Measurements from ENCODE around the gene BTBD9. TPM values are rescaled to one million over a fixed set of nuclear protein-coding genes. Genes with fewer than 3 reads are reported as not detected.

BTBD9 gene
- total RNA-seq, 1 donor = 9.7 TPM

DNA sequence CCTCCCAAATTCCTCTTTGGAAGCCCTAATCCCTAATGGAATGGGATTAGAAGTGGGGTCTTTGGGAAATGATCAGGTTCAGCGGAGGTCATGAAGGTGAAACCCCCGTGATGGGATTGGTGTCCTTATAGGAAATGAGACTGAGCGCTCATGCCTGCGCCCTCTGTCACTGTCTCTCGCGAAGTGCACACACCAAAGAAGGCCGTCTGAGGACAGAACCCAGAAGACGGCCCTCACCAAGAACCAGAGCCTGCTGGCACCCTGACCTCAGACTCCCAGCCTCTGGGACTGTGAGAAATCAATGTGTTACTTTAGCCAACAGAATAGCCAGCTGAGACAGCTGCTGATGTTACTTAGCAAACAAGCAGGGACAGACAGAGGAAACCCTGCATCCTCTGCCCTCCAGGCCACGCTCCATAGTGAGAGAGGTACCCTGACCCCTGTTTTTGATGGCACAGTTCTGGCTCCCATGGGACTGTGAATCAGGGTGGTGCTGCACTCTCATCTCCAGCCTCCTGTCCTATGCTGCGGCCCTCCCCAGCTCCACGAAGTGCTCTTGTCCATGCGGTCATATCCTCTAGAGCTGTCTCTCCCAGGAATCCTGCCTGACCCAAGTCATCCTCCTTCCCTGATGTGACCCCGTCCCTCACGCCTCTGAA is 450.9 kb downstream of the BTBD9 start:
- no peak for DNase-seq (ENCODE audit: low read depth in 2 of 3, low spot score in 2 of 3)

DNA sequence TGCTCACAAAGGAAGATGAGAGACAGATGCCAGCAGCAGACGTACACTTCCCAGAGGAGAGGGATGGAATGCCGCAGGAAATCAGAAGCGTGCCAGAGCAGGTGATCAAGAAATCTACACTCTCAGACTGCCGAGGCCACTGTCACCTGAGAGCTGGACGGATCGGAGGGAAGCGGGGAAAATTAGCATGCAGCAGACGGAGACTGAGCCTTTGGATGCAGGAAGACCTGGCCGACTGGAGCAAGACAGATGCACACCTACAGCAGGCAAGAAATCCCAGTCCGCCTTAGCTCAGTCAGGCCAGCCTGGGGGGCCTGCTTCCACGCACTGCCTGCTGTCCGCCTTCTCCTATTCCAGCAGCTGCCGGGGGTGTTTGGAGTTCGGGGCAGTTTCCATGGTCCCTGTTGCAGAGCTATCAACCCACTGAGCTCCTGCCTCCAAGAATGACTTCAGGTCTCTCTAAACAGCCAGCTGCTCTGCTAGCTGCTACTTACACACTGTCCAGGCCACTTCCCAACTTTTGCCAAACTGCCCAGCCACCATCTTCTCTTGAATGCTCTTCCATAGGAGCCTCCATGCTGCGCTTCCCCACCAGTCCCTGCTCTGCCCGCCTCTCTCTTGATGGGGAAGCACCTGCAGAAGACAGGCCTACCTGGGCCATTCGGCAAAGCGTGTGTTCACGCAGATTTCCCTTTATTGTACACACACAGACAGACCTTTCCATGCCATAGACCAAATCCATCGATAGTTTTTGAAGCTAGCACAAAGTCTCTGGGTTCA is 451.7 kb downstream of the BTBD9 start:
- DNase-seq (ENCODE audit: low read depth in 2 of 3, low spot score in 2 of 3) = no peak

DNA sequence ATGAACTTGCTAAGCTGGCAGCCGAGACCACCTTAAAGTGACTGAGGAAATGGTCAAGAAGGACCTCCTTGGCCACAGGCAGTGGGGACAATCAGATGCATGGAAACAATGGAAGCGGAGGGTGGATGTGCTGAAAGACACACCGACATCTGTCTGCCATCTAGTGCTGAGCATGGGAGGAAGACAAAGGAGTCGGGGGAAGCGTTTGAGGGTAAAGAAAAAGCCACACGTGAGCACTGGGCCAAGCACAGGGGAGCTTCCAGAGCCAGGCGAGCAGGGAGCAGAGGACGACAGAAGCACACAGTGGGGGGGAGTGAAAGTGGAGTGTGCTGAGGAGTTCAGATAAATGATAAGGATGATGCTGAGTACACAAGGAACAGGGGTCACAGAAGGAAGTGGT is 452.4 kb downstream of the BTBD9 start:
- no peak for DNase-seq (ENCODE audit: low read depth in 2 of 3, low spot score in 2 of 3)

DNA sequence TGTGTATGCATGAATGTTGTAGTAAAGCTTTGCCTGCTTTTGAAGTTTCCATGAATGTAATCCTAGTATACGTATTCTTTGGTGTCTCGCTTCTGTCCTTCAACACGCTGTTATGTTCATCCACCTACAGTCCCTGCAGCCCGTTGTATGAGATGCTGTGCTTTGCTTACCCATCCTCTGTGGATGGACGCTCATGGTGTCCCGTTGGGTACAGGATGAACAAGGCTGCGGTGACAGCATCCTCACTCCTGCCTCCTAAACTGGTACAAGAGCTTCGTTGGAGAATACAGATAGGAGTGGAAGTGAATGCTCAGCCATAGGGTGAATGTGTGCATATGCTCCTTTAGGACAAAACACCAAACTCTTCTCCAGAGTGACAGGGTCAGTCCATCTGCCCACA is 454.0 kb downstream of the BTBD9 start:
- no peak for DNase-seq (ENCODE audit: low read depth in 2 of 3, low spot score in 2 of 3)

DNA sequence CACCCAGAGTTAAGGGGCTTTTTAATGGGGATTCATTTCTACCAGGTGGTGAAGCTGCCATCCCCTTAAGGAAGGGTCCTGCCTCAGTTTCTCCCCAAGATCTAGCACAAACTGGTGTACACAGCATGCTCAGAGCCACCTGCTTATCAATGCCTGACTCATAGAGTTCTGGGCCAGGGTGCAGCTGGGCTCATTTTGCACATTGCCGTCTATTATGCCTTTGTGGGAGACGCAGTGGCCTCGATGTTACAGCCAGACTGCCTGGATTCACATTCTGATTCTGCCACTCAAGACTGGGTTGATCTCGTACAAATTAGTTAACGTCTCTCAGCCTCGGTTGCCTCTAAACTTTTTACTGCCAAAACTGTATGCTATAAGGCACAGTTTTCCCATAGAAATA is 454.5 kb downstream of the BTBD9 start:
- no peak for DNase-seq (ENCODE audit: low read depth in 2 of 3, low spot score in 2 of 3)

DNA sequence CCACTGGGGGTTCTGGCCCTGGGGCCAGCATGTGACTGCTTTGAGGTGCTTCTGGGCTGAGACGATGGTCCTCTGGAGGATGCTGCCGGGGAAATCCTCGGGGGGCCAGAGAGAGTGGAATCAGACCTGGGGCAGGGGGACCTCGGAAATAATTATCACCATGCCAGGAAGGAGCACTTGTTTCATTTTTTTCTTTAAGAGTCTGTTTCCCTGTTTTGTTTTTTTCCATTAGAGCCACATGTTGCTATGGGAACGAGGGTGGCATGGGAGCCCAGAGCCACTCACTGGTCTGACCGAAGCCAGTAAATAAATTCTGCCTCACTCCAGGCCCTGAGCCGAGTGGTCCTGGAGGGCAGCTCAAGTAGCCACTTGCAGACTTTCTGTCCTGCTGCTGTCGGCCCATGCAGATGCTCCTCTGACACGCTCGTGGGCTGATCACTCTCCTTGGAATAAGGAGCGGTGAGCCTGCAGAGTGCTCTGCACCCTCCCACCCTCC is 455.1 kb downstream of the BTBD9 start:
- DNase-seq (ENCODE audit: low read depth in 2 of 3, low spot score in 2 of 3) = no peak

DNA sequence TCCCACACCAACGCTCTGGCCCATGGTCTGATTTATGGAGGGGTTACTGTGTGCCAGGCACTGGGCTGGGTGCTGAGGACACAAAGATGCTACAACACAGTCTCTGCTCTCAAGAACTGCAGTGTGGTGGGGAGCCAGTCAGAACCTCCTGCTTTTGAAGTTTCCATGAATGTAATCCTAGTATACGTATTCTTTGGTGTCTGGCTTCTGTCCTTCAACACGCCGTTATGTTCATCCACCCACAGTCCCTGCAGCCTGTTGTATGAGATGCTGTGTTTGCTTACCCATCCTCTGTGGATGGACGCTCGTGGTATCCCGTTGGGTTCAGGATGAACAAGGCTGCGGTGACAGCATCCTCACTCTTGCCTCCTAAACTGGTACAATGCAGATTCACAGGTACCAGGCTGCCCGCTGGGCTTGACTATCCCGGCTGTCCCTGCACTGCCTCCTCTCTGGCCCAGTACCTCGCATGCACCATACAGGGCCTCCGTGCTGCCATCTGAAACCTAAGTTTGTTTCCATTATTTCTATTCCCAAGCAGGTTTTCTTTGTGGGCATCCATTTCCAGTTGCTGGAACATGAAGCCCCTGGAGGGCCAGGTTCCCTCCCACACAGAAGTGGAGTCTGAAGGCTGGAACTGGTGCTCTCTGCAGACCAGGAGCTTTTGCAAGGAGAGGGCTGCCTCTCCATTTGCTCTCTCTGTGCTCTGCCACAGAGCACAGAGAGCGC is 455.7 kb downstream of the BTBD9 start:
- no peak for DNase-seq (ENCODE audit: low read depth in 2 of 3, low spot score in 2 of 3)

DNA sequence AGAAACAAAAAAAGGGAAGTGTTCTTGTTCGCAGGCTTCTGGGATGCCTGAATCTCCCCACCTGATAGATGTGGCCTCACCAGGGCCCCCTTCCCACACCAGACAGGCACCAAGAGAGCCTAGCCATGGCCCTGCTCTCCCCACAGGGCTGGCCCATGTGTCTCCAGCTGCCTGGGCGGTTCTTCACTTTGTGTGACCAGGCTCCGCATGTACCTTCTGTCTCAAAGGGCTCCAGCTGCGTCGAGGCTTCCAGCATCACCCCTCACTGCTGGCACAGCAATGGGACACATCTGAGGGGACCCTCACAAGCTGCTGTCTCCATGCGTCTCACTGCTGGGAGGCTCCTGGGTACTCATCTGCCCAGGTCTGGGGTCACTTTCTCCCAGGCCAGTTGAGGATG is 457.3 kb downstream of the BTBD9 start:
- no peak for DNase-seq (ENCODE audit: low read depth in 2 of 3, low spot score in 2 of 3)

DNA sequence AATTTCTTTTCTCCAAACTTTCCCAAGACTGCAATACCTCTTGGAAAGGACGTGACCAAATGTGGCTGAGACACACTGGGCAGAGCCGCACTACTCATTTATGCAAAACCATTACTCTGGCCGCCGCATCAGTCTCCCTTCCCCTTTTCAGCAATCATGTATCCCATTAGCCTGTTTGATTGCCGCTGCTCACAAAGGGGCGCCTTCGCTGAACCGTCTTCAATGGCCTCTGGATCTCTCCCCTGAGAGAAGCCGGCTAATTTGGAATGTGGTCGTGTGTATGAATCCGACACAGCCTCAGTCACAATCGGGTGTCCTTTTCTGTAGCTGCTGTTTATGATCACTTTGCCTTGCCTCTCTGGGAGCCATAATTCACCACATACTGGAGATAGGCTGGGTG is 459.1 kb downstream of the BTBD9 start:
- DNase-seq (ENCODE audit: low read depth in 2 of 3, low spot score in 2 of 3) = no peak

DNA sequence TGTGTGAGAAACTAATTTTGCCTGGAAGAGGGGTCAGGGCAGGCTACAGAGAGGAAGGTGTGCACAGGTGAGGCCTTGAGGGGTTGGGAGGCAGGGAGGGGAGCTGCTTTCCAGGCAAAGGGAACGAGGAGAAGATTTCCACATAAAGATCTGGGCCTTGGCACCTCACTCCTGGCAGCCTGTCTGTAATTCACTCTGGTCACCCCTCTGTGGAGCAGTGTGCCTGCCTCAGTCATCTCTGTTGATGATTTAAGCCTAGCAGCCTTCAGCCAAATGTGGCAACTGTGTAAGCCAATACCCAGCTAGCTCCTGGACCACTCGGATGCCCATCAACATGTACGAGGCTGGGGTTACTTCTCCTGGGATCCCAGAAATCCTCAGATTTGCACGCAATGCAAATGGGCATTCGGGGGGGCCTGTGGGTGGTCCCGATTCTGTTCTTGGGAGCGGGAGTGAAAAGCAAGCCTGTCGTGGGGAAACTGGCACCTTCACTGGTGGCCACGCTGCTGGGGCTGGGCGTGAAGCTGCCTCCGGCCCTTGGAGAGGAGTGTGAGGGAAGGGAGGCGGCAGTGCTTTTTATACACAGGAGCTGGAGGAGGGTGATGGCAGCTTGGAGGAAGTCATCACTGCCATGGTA is 459.8 kb downstream of the BTBD9 start:
- no peak for DNase-seq (ENCODE audit: low read depth in 2 of 3, low spot score in 2 of 3)

DNA sequence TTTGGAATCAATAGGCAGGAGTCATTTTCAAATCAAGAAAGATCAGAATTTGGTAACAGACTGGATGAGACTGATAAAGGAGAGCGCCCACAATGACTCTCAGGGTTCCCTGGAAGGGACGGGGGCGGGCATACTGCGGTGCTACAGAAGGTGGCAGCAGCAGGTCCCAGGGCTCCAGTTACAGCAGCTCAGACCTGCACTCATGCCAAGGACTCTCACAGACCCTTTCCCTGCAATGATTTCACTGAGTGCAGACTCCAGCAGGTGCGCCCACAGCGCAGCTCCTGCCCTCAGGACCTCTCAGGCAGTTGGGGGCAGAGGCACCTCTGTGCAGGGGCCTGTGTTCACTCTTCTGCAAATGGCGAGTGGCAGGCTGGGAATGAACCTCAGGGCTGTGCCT is 460.4 kb downstream of the BTBD9 start:
- DNase-seq (ENCODE audit: low read depth in 2 of 3, low spot score in 2 of 3) = no peak

DNA sequence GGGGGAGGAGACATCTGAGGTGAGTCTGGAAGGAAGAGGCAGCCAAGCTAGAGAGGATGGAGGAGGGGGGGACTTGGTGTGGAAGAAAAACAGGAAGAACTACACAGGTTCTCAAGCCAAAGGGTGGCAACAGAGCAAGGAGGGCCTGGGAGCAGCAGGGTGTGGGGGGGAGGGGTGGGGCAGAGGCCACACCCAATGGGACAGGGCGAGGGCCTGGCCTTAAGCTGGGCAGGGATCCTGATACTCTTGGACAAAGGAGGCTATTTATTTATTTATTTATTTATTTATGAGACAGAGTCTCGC is 461.2 kb downstream of the BTBD9 start:
- DNase-seq (ENCODE audit: low read depth in 2 of 3, low spot score in 2 of 3) = no peak

DNA sequence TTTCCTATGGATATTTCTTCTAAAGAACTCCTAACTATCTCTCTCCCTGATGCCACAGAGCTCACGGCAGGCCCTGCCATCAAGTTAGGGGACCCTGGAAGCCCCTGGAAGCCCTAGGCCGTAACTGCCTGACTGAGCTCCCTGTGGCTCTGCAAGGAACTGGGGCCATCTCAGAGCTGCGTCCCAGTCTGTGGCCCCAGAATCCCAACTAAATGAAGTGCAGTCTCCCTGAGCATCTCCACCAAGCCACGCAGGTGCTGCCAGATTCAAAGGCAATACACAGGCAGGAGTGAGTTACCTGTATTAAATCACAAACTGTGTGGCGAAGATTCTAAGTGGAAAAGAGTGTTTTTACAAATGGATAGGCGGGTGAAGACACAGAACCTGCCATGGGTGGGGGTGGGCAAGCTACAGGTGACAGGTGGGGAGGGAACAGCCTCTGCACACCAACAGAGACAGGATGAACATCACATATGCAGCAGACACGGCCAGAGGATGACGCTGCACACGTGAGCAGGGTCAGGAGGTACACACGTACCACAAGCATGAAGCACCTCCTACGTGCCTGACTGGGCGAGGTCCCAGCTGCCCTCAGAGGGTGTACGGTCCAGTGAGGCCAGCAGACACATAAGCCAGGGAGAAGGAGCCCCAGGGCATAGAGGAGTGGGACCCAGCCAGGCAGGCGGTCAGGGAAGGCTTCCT is 461.7 kb downstream of the BTBD9 start:
- no peak for DNase-seq (ENCODE audit: low read depth in 2 of 3, low spot score in 2 of 3)

DNA sequence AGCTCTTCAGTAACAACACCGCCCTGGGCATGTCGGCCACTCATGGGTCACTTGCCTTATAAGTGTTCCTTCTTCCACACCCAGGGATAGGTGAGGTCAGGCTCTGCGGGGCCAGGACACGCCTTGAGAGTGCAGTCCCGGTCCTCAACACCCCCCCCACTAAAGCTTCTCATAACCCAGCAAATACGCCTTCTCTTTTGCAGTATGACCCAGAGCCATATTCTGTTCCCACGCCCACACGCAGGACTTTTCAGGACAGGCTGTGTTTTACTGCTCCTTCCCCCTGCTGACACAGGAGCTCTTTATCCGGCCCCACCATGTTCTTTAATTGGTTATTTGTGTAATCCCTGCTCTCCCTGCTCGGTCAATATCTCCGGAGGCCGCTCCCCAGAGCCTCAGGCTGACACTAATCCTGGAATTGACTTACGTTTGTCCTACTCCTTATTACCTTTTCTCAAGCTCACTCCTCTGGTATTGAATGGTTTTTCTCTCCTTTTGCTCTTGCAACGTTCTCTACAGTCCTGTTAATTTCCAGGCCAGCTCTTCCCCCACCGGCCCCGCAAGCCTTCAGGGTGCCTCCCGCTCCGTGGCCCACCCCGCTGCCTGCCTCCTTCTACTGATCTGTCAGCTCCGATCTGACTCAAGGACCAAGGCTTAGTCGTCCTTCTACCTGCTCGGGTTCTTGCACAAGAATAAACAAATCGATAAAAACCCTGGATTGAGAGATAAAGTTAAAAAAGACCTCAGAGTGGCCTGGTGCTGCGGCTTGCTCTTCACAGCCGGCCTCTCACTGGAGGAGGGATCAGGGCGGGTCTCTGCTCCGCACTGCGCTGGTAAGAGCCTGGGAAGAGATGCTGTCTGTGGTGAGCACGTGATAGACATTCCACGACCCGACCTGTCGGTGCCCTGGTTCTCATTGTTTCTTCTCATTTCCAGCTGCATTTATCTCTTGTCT is 462.7 kb downstream of the BTBD9 start:
- DNase-seq (ENCODE audit: low read depth in 2 of 3, low spot score in 2 of 3) = no peak

DNA sequence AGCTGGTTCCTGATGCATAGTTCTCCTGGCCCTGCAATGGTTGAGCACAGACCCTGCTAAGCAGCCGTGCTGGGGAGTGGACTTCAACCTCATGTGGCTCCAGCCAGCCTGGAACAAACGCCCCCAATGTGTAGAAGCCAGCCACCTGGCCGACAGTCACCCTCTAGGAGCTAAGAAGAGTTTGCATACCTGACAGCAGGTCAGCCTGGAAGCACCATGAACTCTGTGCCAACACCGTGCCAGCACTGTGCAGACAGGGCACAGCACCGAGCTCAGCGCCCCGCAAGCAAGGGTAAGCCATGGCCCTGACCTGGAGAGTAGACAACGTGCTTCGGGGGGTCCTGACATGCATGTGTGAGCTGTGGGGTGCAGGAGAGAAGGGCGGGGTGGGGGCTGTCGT is 463.9 kb downstream of the BTBD9 start:
- DNase-seq (ENCODE audit: low read depth in 2 of 3, low spot score in 2 of 3) = no peak

DNA sequence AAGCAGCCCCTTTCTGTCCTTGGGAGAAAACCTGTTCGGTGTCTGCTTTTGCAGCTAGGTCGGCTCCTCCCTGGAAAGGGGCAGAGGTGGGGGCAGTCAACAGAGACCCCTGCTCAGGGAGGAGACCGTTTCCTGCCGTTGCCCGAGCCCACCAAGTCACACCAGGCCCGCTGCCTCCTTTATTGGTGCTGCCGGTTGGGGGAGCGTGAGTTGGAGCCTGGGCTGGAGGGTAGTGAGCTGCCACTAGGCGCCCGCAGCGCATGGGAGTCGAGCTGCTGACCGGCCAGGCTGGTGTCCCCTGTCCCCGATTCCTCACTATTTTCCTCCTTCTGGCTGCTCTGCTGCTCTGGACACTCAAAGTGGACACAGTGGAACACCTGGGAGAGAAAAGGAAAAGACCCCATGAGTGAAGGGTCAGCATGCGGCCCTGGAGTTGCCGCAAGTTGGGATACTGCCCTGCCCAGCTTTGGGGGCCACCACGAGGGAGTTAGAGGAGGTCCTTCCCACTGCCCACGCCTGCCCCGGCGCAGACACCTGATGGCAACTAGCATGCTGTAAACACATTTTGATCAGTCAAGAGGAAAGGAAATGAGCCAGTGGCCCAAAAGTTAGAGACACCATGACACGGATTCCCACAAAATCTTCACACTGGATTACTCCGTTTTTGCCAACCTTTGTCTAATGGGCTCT is 464.8 kb downstream of the BTBD9 start:
- DNase-seq (ENCODE audit: low read depth in 2 of 3, low spot score in 2 of 3) = no peak

DNA sequence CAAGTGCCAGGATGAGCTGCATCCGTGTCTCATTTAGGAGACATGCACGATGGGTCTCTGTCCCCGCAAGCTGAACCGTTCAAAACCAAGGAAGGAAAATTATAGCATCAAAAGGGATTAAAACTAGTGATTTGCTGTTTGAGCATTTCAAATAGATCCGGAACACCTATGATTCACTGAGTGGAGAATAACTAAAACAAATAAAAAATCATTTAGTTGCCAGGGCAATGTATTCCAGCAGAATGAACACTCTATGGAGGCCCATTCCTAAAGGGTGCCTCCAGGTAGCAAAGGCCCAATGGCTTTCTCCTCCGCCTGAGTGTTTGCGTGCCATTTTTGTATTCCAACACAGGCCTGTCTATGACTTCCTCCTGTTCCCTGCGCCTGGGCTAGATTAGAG is 465.4 kb downstream of the BTBD9 start:
- DNase-seq (ENCODE audit: low read depth in 2 of 3, low spot score in 2 of 3) = no peak

DNA sequence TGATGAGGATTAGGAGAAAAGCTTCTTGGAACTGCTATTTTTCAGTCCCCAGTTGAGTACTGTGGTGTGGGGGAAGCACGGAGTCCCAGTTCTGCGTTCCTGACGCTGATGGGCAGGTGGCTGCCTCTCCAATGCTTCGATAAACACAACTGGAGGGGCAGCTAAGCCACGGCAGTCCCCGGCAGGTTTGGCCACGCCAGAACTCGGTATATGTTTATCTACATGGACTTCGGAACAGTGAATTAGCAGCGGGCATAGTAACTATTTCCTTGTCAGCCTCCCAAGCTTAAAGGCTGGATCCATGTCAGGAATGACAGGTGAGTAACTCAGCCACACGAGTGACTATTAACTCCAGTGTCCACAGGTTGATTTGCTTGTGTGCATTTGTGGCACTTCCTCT is 465.8 kb downstream of the BTBD9 start:
- no peak for DNase-seq (ENCODE audit: low read depth in 2 of 3, low spot score in 2 of 3)

DNA sequence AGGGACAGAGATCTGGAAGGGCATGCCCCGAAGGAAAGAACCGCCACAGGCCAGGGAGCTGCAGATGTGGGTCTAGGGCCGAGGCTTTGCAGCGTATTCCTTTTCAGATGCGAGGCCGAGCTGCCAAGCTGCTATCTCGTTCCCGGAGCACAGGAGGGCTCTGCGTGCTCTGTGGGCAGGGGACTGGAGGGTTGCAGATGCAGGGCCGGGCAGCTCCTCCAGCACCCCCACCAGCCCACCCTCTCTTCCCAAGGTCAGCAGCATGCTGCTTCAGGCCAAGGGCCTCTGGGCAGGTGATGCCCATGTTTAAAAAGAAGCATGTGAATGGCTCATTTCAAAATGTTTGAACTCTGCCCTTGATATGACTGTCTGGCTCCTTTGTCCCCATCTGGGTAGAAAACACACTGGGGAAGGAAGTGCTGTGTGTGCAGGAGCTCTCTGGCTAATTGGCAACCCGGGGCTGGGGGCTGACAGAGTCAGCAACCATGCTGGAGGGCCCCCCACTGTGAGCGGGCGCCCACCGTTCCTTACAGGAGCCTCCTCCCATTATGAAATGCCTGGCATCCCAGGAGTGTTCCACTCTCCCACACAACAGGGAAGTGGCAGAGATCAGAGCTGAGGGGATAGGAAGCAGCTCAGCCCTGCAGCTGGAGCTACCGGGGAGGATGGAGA is 466.9 kb downstream of the BTBD9 start:
- no peak for DNase-seq (ENCODE audit: low read depth in 2 of 3, low spot score in 2 of 3)

Data from hematopoietic multipotent progenitor cell (in vitro differentiated cells).